ENCODE data around the gene SH2D3C. TPM values are rescaled to one million over a fixed set of nuclear protein-coding genes. Genes with fewer than 3 reads are reported as not detected.
A peak's percentile ranks its signal among the peaks of the same experiment; 100 is the strongest.

The SH2D3C gene
- total RNA-seq, 1 experiment from 2014 or later, result not detected

DNA sequence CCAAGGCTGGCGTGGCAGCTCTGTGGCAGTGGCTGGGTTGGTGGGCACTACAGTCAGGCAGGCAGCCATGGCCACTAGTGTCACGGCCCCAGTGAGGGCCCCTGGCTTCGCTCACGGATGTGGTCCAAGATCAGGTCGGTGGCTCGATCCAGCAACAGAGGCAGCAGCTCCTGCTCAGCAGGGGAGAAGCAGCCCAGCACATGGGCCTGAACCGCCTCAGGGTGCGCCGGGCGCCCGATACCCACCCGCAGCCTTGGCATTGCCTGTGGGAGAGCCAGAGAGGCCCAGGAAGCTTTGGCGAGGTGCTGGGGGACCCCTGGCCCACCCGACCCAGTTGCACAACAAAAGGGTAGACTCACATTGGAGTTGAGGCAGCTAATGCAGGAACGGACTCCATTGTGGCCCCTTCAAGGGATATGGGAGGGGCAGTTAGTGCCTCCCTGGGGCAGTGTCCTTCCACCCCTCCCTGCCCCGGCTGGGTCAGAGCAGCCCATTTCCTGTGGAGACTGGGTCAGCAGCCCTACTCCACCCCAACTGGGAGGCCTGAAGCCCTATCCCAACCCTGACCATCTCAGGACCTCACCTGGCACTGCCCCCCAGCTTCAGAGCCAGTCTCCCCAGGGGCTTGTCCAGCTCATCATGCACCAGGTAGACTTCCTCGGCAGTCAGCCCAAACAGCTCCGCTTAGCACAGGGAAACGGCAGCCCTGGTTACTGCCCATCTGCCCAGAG is 64.3 kb downstream of the SH2D3C start:
- no peak for DNase-seq
- Histone ChIP-seq H4K20me1 (ENCODE audit: insufficient read depth, low read depth, low read length) (0 out of 2 replicates have a peak, but pooled peaks cover 8% of the 10 kb centered on the region), H3K9ac (ENCODE audit: low read length) (peak overlapping the region; percentile 57), H3K9me3 (ENCODE audit: low read length) (0 out of 2 replicates have a peak, but pooled peaks cover under 1% of the 10 kb centered on the region), H3K36me3 (ENCODE audit: insufficient read depth, low read length) (no peaks in the 10 kb centered on the region), H3K27me3 (ENCODE audit: low read length) (no peaks in the 10 kb centered on the region), H3K9me2 (replicated peaks; ENCODE audit: insufficient read depth, low read length) (no peaks in the 10 kb centered on the region), H3K4me1 (ENCODE audit: low read length) (peaks cover 13% of the 10 kb centered on the region), H3K79me2 (ENCODE audit: low read length) (no peaks in the 10 kb centered on the region), H3K4me3 (ENCODE audit: low read length) (peak overlapping the region; percentile 63; the same call in 1 of the 2 replicates), H3K27ac (ENCODE audit: low read length) (no peak overlapping the region), H2AFZ (ENCODE audit: low read length) (no peak overlapping the region), H3K4me2 (ENCODE audit: low read depth, low read length, poor library complexity, severe bottlenecking) (peak overlapping the region; percentile 90)

DNA sequence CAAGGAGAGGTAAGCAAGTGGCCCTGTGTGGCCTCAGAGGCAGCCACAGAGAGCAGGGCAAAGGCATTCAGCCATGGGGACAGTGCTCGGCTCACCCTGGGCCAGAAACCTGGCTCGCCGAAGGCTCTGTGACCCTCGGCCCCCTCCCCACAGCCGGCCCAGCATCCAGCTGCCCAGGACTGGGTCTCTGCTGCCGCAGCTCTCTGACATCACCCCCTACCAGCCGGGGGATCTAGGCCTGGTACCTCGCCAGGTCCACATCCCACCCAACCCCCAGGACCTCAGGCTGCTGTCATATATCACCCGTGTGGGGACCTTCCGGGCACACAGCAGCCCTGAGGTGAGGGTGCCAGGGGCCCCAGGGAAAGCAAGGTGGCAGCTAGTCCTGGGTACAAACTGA is 65.6 kb downstream of the SH2D3C start:
- no peak for DNase-seq
- Histone ChIP-seq H3K9me2 (replicated peaks; ENCODE audit: insufficient read depth, low read length) (no peaks in the 10 kb centered on the region), H3K4me3 (ENCODE audit: low read length) (no peak overlapping the region), H3K9ac (ENCODE audit: low read length) (no peak overlapping the region), H3K36me3 (ENCODE audit: insufficient read depth, low read length) (no peaks in the 10 kb centered on the region), H3K4me2 (ENCODE audit: low read depth, low read length, poor library complexity, severe bottlenecking) (no peak overlapping the region), H3K4me1 (ENCODE audit: low read length) (peaks cover 13% of the 10 kb centered on the region), H3K27ac (ENCODE audit: low read length) (no peak overlapping the region), H4K20me1 (ENCODE audit: insufficient read depth, low read depth, low read length) (0 out of 2 replicates have a peak, but pooled peaks cover 8% of the 10 kb centered on the region), H3K9me3 (ENCODE audit: low read length) (0 out of 2 replicates have a peak, but pooled peaks cover 4% of the 10 kb centered on the region), H2AFZ (ENCODE audit: low read length) (no peak overlapping the region), H3K79me2 (ENCODE audit: low read length) (no peaks in the 10 kb centered on the region), H3K27me3 (ENCODE audit: low read length) (no peaks in the 10 kb centered on the region)

GRCh38 chr9:127712371-127712770 is 66.1 kb downstream of the SH2D3C start:
- H4K20me1 ChIP-seq (ENCODE audit: insufficient read depth, low read depth, low read length), result 0 out of 2 replicates have a peak, but pooled peaks cover 8% of the 10 kb centered on the region
- H2AFZ ChIP-seq (ENCODE audit: low read length), result no peak overlapping the region
- H3K9ac ChIP-seq (ENCODE audit: low read length), result no peak overlapping the region
- H3K9me2 ChIP-seq (replicated peaks; ENCODE audit: insufficient read depth, low read length), result no peaks in the 10 kb centered on the region
- 0 out of 2 replicates have a peak, but pooled peaks cover 4% of the 10 kb centered on the region for H3K9me3 ChIP-seq (ENCODE audit: low read length)
- H3K4me2 ChIP-seq (ENCODE audit: low read depth, low read length, poor library complexity, severe bottlenecking), result no peak overlapping the region
- H3K79me2 ChIP-seq (ENCODE audit: low read length), result no peaks in the 10 kb centered on the region
- H3K27me3 ChIP-seq (ENCODE audit: low read length), result no peaks in the 10 kb centered on the region
- no peak overlapping the region for H3K4me3 ChIP-seq (ENCODE audit: low read length)
- peaks cover 13% of the 10 kb centered on the region for H3K4me1 ChIP-seq (ENCODE audit: low read length)
- no peaks in the 10 kb centered on the region for H3K36me3 ChIP-seq (ENCODE audit: insufficient read depth, low read length)
- no peak overlapping the region for H3K27ac ChIP-seq (ENCODE audit: low read length)
- DNase-seq, result no peak

DNA sequence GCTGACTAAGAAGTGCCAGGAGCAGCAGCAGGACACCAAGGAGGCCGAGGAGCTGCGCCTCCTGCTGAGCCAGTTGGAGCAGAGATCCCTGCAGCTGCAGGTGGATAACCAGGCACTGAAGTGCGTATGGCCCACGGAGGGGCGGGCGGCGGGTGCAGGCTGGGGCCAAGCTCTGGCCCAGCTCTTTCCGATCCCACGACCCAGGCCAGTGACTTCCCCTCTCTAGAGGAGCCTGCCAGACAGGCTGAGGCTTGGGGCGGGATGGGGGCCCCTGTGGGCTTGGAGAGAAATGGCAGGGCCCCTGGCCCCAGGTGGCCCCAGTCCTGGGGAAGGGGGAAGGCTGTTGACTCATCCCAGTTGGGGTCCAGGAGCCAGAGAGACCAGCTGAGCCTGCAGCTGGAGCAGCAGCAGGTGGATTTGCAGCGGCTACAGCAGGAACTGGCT is 66.6 kb downstream of the SH2D3C start:
- Histone ChIP-seq H3K4me3 (ENCODE audit: low read length) (no peak overlapping the region), H3K36me3 (ENCODE audit: insufficient read depth, low read length) (no peaks in the 10 kb centered on the region), H3K4me2 (ENCODE audit: low read depth, low read length, poor library complexity, severe bottlenecking) (no peak overlapping the region), H4K20me1 (ENCODE audit: insufficient read depth, low read depth, low read length) (0 out of 2 replicates have a peak, but pooled peaks cover 8% of the 10 kb centered on the region), H3K4me1 (ENCODE audit: low read length) (peaks cover 13% of the 10 kb centered on the region), H3K27ac (ENCODE audit: low read length) (no peak overlapping the region), H3K9me3 (ENCODE audit: low read length) (0 out of 2 replicates have a peak, but pooled peaks cover 4% of the 10 kb centered on the region), H3K9me2 (replicated peaks; ENCODE audit: insufficient read depth, low read length) (no peaks in the 10 kb centered on the region), H2AFZ (ENCODE audit: low read length) (no peak overlapping the region), H3K9ac (ENCODE audit: low read length) (no peak overlapping the region), H3K79me2 (ENCODE audit: low read length) (no peaks in the 10 kb centered on the region), H3K27me3 (ENCODE audit: low read length) (no peaks in the 10 kb centered on the region)
- no peak for DNase-seq

GRCh38 chr9:127711226-127711701 is 67.2 kb downstream of the SH2D3C start:
- Histone ChIP-seq H3K4me2 (ENCODE audit: low read depth, low read length, poor library complexity, severe bottlenecking) (no peak overlapping the region), H3K36me3 (ENCODE audit: insufficient read depth, low read length) (no peaks in the 10 kb centered on the region), H3K9ac (ENCODE audit: low read length) (no peak overlapping the region), H3K27ac (ENCODE audit: low read length) (no peak overlapping the region), H4K20me1 (ENCODE audit: insufficient read depth, low read depth, low read length) (0 out of 2 replicates have a peak, but pooled peaks cover 12% of the 10 kb centered on the region), H3K27me3 (ENCODE audit: low read length) (no peaks in the 10 kb centered on the region), H3K9me3 (ENCODE audit: low read length) (0 out of 2 replicates have a peak, but pooled peaks cover 4% of the 10 kb centered on the region), H2AFZ (ENCODE audit: low read length) (no peak overlapping the region), H3K79me2 (ENCODE audit: low read length) (no peaks in the 10 kb centered on the region), H3K9me2 (replicated peaks; ENCODE audit: insufficient read depth, low read length) (no peaks in the 10 kb centered on the region), H3K4me1 (ENCODE audit: low read length) (peaks cover 10% of the 10 kb centered on the region), H3K4me3 (ENCODE audit: low read length) (no peak overlapping the region)
- DNase-seq, result no peak

DNA sequence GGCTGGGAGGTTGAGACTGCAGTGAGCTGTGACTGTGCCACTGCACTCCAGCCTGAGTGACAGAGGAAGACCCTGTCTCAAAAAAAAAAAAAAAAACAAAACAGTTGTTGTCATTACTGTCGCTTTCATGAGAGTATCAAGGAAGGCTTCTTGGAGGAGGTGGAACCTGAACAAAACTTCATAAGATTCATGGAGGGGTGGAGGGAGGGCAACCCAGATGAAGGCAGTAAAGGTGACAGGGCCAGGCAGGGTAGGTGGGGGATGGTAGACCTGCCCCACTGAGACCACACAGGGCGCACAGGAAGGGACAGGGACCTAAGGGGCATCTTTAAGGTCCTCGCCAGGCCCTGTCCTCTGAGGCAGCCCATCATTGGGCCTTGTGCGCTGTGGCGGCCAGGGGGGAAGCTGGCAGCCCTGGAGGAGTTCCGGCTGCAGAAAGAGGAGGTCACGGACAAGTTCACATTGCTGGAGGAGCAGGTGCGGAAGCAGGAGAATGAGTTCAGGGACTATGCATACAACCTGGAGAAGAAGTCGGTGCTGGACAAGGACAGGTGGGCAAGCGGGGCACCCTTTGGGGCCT is 68.2 kb downstream of the SH2D3C start:
- no peak overlapping the region for H3K9ac ChIP-seq (ENCODE audit: low read length)
- 0 out of 2 replicates have a peak, but pooled peaks cover 4% of the 10 kb centered on the region for H3K9me3 ChIP-seq (ENCODE audit: low read length)
- H3K27me3 ChIP-seq (ENCODE audit: low read length), result no peaks in the 10 kb centered on the region
- no peak overlapping the region for H3K27ac ChIP-seq (ENCODE audit: low read length)
- no peak for DNase-seq
- no peaks in the 10 kb centered on the region for H3K9me2 ChIP-seq (replicated peaks; ENCODE audit: insufficient read depth, low read length)
- no peaks in the 10 kb centered on the region for H3K79me2 ChIP-seq (ENCODE audit: low read length)
- H4K20me1 ChIP-seq (ENCODE audit: insufficient read depth, low read depth, low read length), result 0 out of 2 replicates have a peak, but pooled peaks cover 14% of the 10 kb centered on the region
- H3K4me1 ChIP-seq (ENCODE audit: low read length), result peaks cover 5% of the 10 kb centered on the region
- H3K4me2 ChIP-seq (ENCODE audit: low read depth, low read length, poor library complexity, severe bottlenecking), result no peak overlapping the region
- H2AFZ ChIP-seq (ENCODE audit: low read length), result no peak overlapping the region
- H3K36me3 ChIP-seq (ENCODE audit: insufficient read depth, low read length), result no peaks in the 10 kb centered on the region
- H3K4me3 ChIP-seq (ENCODE audit: low read length), result no peak overlapping the region

DNA sequence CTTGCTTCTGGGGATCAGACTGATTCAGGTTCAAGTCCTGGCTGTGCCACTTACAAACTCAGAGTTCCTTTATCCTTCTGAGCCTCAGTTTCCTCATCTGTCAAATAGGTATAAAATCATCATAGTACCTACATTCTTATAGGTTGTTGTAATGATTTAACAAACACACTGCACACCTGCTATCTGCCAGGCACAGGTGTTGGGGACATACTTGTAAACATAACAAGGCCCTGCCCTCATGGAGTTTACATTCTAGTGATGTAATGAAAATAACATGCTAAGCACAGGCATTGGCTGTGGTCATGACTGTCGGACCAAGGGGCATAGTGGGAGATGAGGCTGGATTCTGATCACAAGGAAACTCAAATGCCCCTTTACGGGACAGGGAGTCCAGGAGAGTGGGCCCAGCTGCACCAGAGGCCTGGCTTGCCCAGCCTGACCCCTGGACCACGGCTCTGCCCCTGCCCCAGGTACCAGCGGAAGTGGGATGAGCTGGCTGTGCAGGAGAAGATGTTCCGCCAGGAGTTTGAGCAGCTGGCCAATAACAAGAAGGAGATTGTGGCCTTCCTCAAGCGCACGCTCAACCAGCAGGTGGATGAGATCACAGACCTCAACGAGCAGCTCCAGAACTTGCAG is 69.4 kb downstream of the SH2D3C start:
- Histone ChIP-seq H3K36me3 (ENCODE audit: insufficient read depth, low read length) (no peaks in the 10 kb centered on the region), H3K9me3 (ENCODE audit: low read length) (0 out of 2 replicates have a peak, but pooled peaks cover 4% of the 10 kb centered on the region), H3K79me2 (ENCODE audit: low read length) (no peaks in the 10 kb centered on the region), H3K27me3 (ENCODE audit: low read length) (no peaks in the 10 kb centered on the region), H3K9ac (ENCODE audit: low read length) (no peak overlapping the region), H2AFZ (ENCODE audit: low read length) (no peak overlapping the region), H3K4me2 (ENCODE audit: low read depth, low read length, poor library complexity, severe bottlenecking) (no peak overlapping the region), H4K20me1 (ENCODE audit: insufficient read depth, low read depth, low read length) (0 out of 2 replicates have a peak, but pooled peaks cover 9% of the 10 kb centered on the region), H3K9me2 (replicated peaks; ENCODE audit: insufficient read depth, low read length) (no peaks in the 10 kb centered on the region), H3K27ac (ENCODE audit: low read length) (no peak overlapping the region), H3K4me3 (ENCODE audit: low read length) (no peak overlapping the region), H3K4me1 (ENCODE audit: low read length) (no peaks in the 10 kb centered on the region)
- no peak for DNase-seq

GRCh38 chr9:127707766-127708165 is 70.7 kb downstream of the SH2D3C start:
- Histone ChIP-seq H2AFZ (ENCODE audit: low read length) (no peak overlapping the region), H3K4me1 (ENCODE audit: low read length) (no peaks in the 10 kb centered on the region), H3K9ac (ENCODE audit: low read length) (no peak overlapping the region), H4K20me1 (ENCODE audit: insufficient read depth, low read depth, low read length) (0 out of 2 replicates have a peak, but pooled peaks cover 6% of the 10 kb centered on the region), H3K79me2 (ENCODE audit: low read length) (no peaks in the 10 kb centered on the region), H3K9me3 (ENCODE audit: low read length) (0 out of 2 replicates have a peak, but pooled peaks cover 4% of the 10 kb centered on the region), H3K9me2 (replicated peaks; ENCODE audit: insufficient read depth, low read length) (no peaks in the 10 kb centered on the region), H3K4me3 (ENCODE audit: low read length) (no peak overlapping the region), H3K4me2 (ENCODE audit: low read depth, low read length, poor library complexity, severe bottlenecking) (no peak overlapping the region), H3K27me3 (ENCODE audit: low read length) (no peaks in the 10 kb centered on the region), H3K36me3 (ENCODE audit: insufficient read depth, low read length) (no peaks in the 10 kb centered on the region), H3K27ac (ENCODE audit: low read length) (no peak overlapping the region)
- DNase-seq, result peak; percentile 77
